OCI-LY7 (cell line): ENCODE measurements around the gene DLG3. TPM values are rescaled to one million over a fixed set of nuclear protein-coding genes. Genes with fewer than 3 reads are reported as not detected.
A peak's percentile ranks its signal among the peaks of the same experiment; 100 is the strongest.

Source experiments
- BruUV-seq: library from RNA; stranded (reverse); fragments of 400-500 nt; replicated peaks from 2 replicates; lab custom pipeline; 2021; lab: Mats Ljungman, UMichigan
- CTCF ChIA-PET: fragments of 300-600 bp; sonication (Branson Sonifier 250); formaldehyde crosslinking; loops from one replicate; lab custom pipeline; 2022; ENCODE audit warnings: antibody characterized with exemption; ENCODE audit not compliant: unreplicated experiment; lab: Charles Lee
- POLR2A ChIA-PET: fragments of 300-600 bp; sonication (Branson Sonifier 250); formaldehyde crosslinking; loops from one replicate; lab custom pipeline; 2022; ENCODE audit warnings: antibody characterized with exemption; lab: Charles Lee
- DNase-seq: peaks from one replicate; pipeline ENCODE4 v3.0.0-alpha.2; 2015; ENCODE audit warnings: low spot score
- H2AFZ ChIP-seq: fragments of 200-600 bp; sonication (generic), shearing (Covaris generic); 2 replicates; pipeline ENCODE4 v1.6.1; 2014; ENCODE audit warnings: mild to moderate bottlenecking, antibody characterized with exemption, low read length, moderate library complexity
- H3K27ac ChIP-seq: fragments of 200-600 bp; sonication (generic); 2 replicates; pipeline ENCODE4 v1.5.1; 2014; ENCODE audit warnings: mixed run types, low read depth, mild to moderate bottlenecking, moderate library complexity, low read length, inconsistent platforms; ENCODE audit not compliant: poor library complexity, severe bottlenecking
- H3K36me3 ChIP-seq: fragments of 200-600 bp; sonication (generic); 2 replicates; pipeline ENCODE4 v1.6.1; 2014; ENCODE audit warnings: mild to moderate bottlenecking, antibody characterized with exemption, low read length, moderate library complexity, mixed read lengths; ENCODE audit not compliant: insufficient read depth
- H3K4me1 ChIP-seq: fragments of 200-600 bp; sonication (generic); 2 replicates; pipeline ENCODE4 v1.5.1; 2014; ENCODE audit warnings: mild to moderate bottlenecking, low read length; ENCODE audit not compliant: insufficient read depth, poor library complexity, severe bottlenecking
- H3K4me2 ChIP-seq: fragments of 200-600 bp; sonication (generic); 2 replicates; pipeline ENCODE4 v1.6.1; 2014; ENCODE audit warnings: mild to moderate bottlenecking, low read length
- H3K4me3 ChIP-seq: fragments of 200-600 bp; sonication (generic); 2 replicates; pipeline ENCODE4 v1.5.1; 2014; ENCODE audit warnings: mild to moderate bottlenecking, low read depth, low read length; ENCODE audit not compliant: poor library complexity, severe bottlenecking
- H3K79me2 ChIP-seq: fragments of 200-600 bp; sonication (generic); 2 replicates; pipeline ENCODE4 v1.6.1; 2016; ENCODE audit warnings: low read depth, mild to moderate bottlenecking, low read length, moderate library complexity, mixed read lengths; ENCODE audit not compliant: insufficient read depth
- H3K9me2 ChIP-seq: fragments of 200-600 bp; sonication (generic); 2 replicates; pipeline ENCODE4 v1.6.1; 2016; ENCODE audit warnings: mild to moderate bottlenecking, low read length, mixed read lengths; ENCODE audit not compliant: insufficient read depth
- H3K9me3 ChIP-seq: fragments of 200-600 bp; sonication (generic); 2 replicates; pipeline ENCODE4 v1.6.1; 2014; ENCODE audit warnings: mild to moderate bottlenecking, mixed run types, low read length, mixed read lengths
- H4K20me1 ChIP-seq: fragments of 200-600 bp; sonication (generic); 2 replicates; pipeline ENCODE4 v1.6.1; 2014; ENCODE audit warnings: mild to moderate bottlenecking, antibody characterized with exemption, low read length, moderate library complexity, mixed read lengths; ENCODE audit not compliant: insufficient read depth
- EZH2phosphoT487 ChIP-seq: fragments of 200-600 bp; sonication (generic); IDR thresholded peaks from 2 replicates; pipeline ENCODE4 v1.6.1; 2018; ENCODE audit warnings: low read depth, borderline replicate concordance, mild to moderate bottlenecking, mixed run types, antibody characterized with exemption, low read length, moderate library complexity, mixed read lengths
- intact Hi-C: fragments of 100-400 bp; cut with micrococcal nuclease; formaldehyde crosslinking; loops from one replicate; pipeline ENCODE4 v1.10.0; 2022; ENCODE audit not compliant: unreplicated experiment
- total RNA-seq, 2 experiments: library from RNA; depleted of rRNA in 1 of 2; stranded (reverse); fragments of >200 nt in 1 of 2; shearing (Covaris generic) in 1 of 2; gene quantifications; 2 replicates each; pipeline ENCODE4 v1.2.3, GENCODE V29; 2014 to 2022
- TF ChIP-seq, protein P1 (sequence below): fragments of 200-600 bp; sonication (generic); conservative IDR thresholded peaks from 2 replicates; pipeline ENCODE4 v1.5.1; 2014; ENCODE audit warnings: mild to moderate bottlenecking, antibody characterized with exemption, low read length, moderate library complexity, mixed read lengths

The DLG3 gene
- total RNA-seq, 2 experiments from 2014 or later: 0.06 TPM; not detected in 1

- Histone ChIP-seq H3K4me2 (peak overlapping the region; percentile 100), H4K20me1 (no peaks in the 10 kb centered on the region), H2AFZ (peak overlapping the region; percentile 91), H3K27ac (peak overlapping the region; percentile 40), H3K79me2 (no peaks in the 10 kb centered on the region), H3K4me3 (peak overlapping the region; percentile 77), H3K9me3 (no peaks in the 10 kb centered on the region), H3K36me3 (no peaks in the 10 kb centered on the region), H3K9me2 (no peaks in the 10 kb centered on the region), H3K4me1 (peaks cover 7% of the 10 kb centered on the region)
- intact Hi-C loops: loop anchor here (5.0 kb wide), 1 partner anchor 237 kb away; no protein-coding TSS in a partner anchor
- DNase-seq: peak; percentile 78
- BruUV-seq: no TSS peak
- POLR2A ChIA-PET: no interaction called here
- TF ChIP-seq, protein P1, sequence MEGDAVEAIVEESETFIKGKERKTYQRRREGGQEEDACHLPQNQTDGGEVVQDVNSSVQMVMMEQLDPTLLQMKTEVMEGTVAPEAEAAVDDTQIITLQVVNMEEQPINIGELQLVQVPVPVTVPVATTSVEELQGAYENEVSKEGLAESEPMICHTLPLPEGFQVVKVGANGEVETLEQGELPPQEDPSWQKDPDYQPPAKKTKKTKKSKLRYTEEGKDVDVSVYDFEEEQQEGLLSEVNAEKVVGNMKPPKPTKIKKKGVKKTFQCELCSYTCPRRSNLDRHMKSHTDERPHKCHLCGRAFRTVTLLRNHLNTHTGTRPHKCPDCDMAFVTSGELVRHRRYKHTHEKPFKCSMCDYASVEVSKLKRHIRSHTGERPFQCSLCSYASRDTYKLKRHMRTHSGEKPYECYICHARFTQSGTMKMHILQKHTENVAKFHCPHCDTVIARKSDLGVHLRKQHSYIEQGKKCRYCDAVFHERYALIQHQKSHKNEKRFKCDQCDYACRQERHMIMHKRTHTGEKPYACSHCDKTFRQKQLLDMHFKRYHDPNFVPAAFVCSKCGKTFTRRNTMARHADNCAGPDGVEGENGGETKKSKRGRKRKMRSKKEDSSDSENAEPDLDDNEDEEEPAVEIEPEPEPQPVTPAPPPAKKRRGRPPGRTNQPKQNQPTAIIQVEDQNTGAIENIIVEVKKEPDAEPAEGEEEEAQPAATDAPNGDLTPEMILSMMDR: peak; percentile 70
- TF ChIP-seq EZH2phosphoT487: no peak
- CTCF ChIA-PET: interaction anchor here (0.6 kb wide), 1 partner anchor 10 kb away, joined by 3 read pairs; no protein-coding TSS in a partner anchor
These were observed 10.7 kb upstream of the DLG3 start for GRCh38 chrX:70433848-70434351.

- POLR2A ChIA-PET: no interaction called here
- Histone ChIP-seq H3K9me2 (no peaks in the 10 kb centered on the region), H4K20me1 (no peaks in the 10 kb centered on the region), H3K9me3 (no peaks in the 10 kb centered on the region), H3K4me2 (peak overlapping the region; percentile 100), H3K27ac (peak overlapping the region; percentile 40), H3K4me1 (peaks cover 7% of the 10 kb centered on the region), H3K36me3 (no peaks in the 10 kb centered on the region), H3K79me2 (no peaks in the 10 kb centered on the region), H2AFZ (peak overlapping the region; percentile 91), H3K4me3 (peak overlapping the region; percentile 77)
- peak; percentile 79 for DNase-seq
- intact Hi-C loops: loop anchor here (5.0 kb wide), 1 partner anchor 237 kb away; no protein-coding TSS in a partner anchor
- TF ChIP-seq, protein P1: no peak
- TF ChIP-seq EZH2phosphoT487: no peak
- CTCF ChIA-PET: interaction anchor here (0.6 kb wide), 1 partner anchor 232 kb away, joined by 3 read pairs; no protein-coding TSS in a partner anchor
- BruUV-seq: no TSS peak
These were observed 10.2 kb upstream of the DLG3 start for GRCh38 chrX:70434352-70434866.
